Measurements from ENCODE around the gene CLEC7A. TPM values are rescaled to one million over a fixed set of nuclear protein-coding genes. Genes with fewer than 3 reads are reported as not detected.

Gene CLEC7A
- total and polyA plus RNA-seq, 4 donors = 2.9 to 33.5 (median 15.3) TPM

DNA sequence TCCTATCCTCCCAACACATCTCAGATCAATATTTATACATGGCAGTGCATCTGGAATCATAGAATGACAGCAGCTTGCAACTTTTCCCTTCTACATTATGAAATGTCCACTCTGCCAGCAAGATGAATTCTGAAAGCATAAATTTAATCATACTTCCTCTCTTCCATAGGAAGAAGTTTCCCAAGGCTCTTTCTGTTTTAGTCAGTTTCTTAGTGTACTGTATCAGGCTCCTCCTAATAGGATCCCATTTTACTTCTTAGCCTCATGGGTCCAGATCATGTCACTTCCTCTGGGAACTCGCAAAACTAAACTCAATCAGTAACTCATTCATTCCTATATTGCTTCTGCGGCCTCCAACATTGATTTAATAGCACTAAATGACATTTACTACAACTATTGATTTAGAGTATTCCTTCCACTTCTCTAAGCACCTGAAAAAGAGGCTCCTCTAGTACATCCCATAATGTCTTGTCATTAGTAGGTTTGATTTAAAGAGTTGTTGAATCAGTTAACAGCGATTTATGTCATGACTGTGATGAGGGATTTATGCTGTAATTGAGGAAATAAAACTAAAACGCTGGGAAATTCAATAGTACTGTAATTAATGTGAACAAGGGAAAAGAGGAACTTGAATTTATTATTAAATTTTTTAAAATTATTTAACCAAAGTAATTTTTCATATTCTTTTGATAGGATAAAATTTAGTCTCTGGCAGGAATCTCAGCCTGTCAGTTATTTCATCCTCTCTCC is 35.2 kb downstream of the CLEC7A start:
- 74 to 82% methylated on average over 4 of the region's 4 CpGs for WGBS, 2 donors
- intact Hi-C loops (cut with DNase I) = no loop called here
- H3K4me3 ChIP-seq (ENCODE audit: low read length in 2 of 2) = no peak overlapping the region

DNA sequence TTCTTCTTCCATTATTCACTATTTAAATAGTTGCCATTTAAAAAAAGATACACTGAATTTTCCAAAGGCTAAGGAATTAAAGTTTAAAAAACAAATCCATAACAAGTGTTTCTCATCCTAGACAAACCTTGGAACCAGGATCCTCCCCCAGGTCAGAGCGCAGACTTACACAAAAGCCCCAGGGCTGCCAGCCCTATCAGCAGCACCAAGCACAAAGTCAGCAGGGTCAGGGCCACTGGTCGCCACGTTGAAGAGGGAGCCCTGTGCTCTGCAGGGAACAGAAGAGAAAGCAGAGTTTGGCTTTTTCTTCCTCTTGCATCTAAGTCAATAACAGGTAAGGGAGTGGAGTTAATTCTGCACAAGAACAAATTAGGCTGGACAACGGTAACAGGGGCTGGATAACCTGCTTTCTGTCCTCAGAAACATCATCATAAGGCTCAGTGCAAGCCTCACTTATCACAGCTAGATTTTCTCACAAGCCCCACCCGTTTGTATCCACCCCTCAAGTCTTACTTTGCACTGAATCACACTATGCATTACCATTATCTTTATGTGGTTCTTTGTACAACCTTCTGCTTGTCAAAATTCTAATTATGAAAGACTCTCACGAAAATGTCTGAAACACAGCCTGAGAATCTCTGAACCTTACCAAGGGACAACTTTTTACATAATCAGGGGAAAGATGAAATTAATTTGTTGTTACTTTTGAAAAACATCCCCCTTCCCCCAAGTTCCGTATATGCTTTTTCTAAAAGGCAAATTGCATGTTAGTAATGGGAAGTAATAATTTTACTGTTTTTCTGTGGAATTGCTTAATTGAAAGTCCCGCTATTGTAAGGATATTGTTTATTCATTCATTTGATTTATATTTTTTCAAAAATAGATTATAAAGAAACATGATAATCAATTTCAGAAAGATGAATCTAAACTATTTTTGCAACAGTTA is 40.8 kb downstream of the CLEC7A start:
- H3K36me3 ChIP-seq (ENCODE audit: control insufficient read depth in 1 of 2, insufficient read depth in 2 of 2, low read length in 1 of 2) = no peaks in the 10 kb centered on the region
- H3K9me3 ChIP-seq (ENCODE audit: control insufficient read depth, low read length) = no peaks in the 10 kb centered on the region
- H3K4me1 ChIP-seq (ENCODE audit: control insufficient read depth in 1 of 2, insufficient read depth in 2 of 2, low read length in 2 of 2) = no peaks in the 10 kb centered on the region
- DNase-seq (no peak), ATAC-seq (ENCODE audit: low FRiP score) (no peak)
- intact Hi-C loops (cut with DNase I) = no loop called here
- no peak overlapping the region for H3K27ac ChIP-seq (ENCODE audit: low read depth in 1 of 2, low read length in 2 of 2)
- H3K4me3 ChIP-seq (ENCODE audit: low read length in 2 of 2) = no peak overlapping the region
- WGBS, 2 donors = 61 to 64% methylated on average over 8 of the region's 8 CpGs
- H3K27me3 ChIP-seq (ENCODE audit: control insufficient read depth in 1 of 2, insufficient read depth in 2 of 2, low read length in 1 of 2) = no peaks in the 10 kb centered on the region

More for the DNA sequence above, 35.2 kb downstream of the CLEC7A start:
- no peaks in the 10 kb centered on the region for H3K27me3 ChIP-seq (ENCODE audit: control insufficient read depth in 1 of 2, insufficient read depth in 2 of 2, low read length in 1 of 2)
- ATAC-seq (ENCODE audit: low FRiP score) (no peak), DNase-seq (no peak)
- H3K9me3 ChIP-seq (ENCODE audit: control insufficient read depth, low read length) = no peaks in the 10 kb centered on the region
- no peak overlapping the region for H3K27ac ChIP-seq (ENCODE audit: low read depth in 1 of 2, low read length in 2 of 2)
- H3K36me3 ChIP-seq (ENCODE audit: control insufficient read depth in 1 of 2, insufficient read depth in 2 of 2, low read length in 1 of 2) = no peaks in the 10 kb centered on the region
- no peaks in the 10 kb centered on the region for H3K4me1 ChIP-seq (ENCODE audit: control insufficient read depth in 1 of 2, insufficient read depth in 2 of 2, low read length in 2 of 2)

DNA sequence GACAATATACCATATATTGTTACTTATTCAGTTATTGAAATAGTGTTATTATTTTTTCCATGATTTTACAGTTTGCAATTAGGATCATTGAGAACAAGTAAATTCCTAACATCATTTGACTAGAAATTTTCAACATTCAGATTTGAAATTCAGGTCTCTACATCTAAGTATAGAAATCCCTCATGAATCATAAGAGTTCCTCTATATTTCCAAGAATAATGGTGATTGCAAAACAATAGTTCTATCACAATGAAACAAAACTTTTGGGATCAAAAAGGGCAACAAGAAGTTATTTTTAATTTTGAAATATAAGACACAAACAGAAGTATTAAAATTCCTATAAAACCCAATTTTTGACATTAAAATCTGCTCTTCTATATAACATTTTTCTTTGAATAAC is 42.0 kb downstream of the CLEC7A start:
- H3K27ac ChIP-seq (ENCODE audit: low read depth in 1 of 2, low read length in 2 of 2) = no peak overlapping the region
- no peaks in the 10 kb centered on the region for H3K36me3 ChIP-seq (ENCODE audit: control insufficient read depth in 1 of 2, insufficient read depth in 2 of 2, low read length in 1 of 2)
- intact Hi-C loops (cut with DNase I) = no loop called here
- H3K4me3 ChIP-seq (ENCODE audit: low read length in 2 of 2) = no peak overlapping the region
- no peak for DNase-seq
- H3K27me3 ChIP-seq (ENCODE audit: control insufficient read depth in 1 of 2, insufficient read depth in 2 of 2, low read length in 1 of 2) = no peaks in the 10 kb centered on the region
- H3K9me3 ChIP-seq (ENCODE audit: control insufficient read depth, low read length) = peaks cover 2% of the 10 kb centered on the region
- ATAC-seq (ENCODE audit: low FRiP score) = no peak
- H3K4me1 ChIP-seq (ENCODE audit: control insufficient read depth in 1 of 2, insufficient read depth in 2 of 2, low read length in 2 of 2) = no peaks in the 10 kb centered on the region

DNA sequence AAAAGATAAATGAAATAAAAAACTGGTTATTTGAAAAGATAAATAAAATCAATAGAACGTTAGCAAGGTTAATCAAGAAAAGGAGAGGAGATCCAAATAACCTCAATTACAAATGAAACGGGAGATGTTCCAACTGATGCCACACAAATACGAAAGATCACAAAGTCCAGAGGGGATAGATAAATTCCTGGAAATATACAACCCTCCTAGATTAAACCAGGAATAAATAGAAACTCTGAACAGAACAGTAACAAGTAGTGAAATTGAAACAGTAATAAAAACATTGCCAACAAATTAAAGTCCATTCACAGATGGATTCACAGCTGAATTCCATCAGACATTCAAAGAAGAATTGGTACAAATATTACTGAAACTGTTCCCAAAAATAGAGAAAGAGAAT is 43.6 kb downstream of the CLEC7A start:
- H3K27me3 ChIP-seq (ENCODE audit: control insufficient read depth in 1 of 2, insufficient read depth in 2 of 2, low read length in 1 of 2) = no peaks in the 10 kb centered on the region

DNA sequence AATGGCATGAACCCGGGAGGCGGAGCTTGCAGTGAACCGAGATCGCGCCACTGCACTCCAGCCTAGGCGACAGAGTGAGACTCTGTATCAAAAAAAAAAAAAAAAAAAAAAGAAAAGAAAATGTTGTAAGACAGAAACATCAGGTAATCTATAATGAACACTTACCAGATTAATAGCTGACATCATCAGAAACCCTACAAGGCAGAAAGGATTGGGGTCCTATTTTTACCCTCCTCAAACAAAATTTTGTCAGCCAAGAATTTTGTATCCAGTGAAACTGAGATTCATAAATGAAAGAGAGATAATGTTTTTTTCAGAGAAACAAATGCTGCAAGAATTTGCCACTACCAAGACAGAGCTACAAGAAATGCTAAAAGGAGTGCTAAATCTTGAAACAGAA is 45.3 kb downstream of the CLEC7A start:
- Histone ChIP-seq H3K4me3 (ENCODE audit: low read length in 2 of 2) (no peak overlapping the region), H3K27ac (ENCODE audit: low read depth in 1 of 2, low read length in 2 of 2) (no peak overlapping the region), H3K27me3 (ENCODE audit: control insufficient read depth in 1 of 2, insufficient read depth in 2 of 2, low read length in 1 of 2) (no peaks in the 10 kb centered on the region), H3K9me3 (ENCODE audit: control insufficient read depth, low read length) (peaks cover 4% of the 10 kb centered on the region), H3K36me3 (ENCODE audit: control insufficient read depth in 1 of 2, insufficient read depth in 2 of 2, low read length in 1 of 2) (no peaks in the 10 kb centered on the region), H3K4me1 (ENCODE audit: control insufficient read depth in 1 of 2, insufficient read depth in 2 of 2, low read length in 2 of 2) (no peaks in the 10 kb centered on the region)
- WGBS, 2 donors = 84% methylated on average over 5 to 6 of the region's 6 CpGs
- DNase-seq = no peak
- intact Hi-C loops (cut with DNase I) = no loop called here
- no peak for ATAC-seq (ENCODE audit: low FRiP score)

More for the DNA sequence above, 43.6 kb downstream of the CLEC7A start:
- peaks cover 4% of the 10 kb centered on the region for H3K9me3 ChIP-seq (ENCODE audit: control insufficient read depth, low read length)
- H3K4me1 ChIP-seq (ENCODE audit: control insufficient read depth in 1 of 2, insufficient read depth in 2 of 2, low read length in 2 of 2) = no peaks in the 10 kb centered on the region
- 85 to 90% methylated on average over 3 of the region's 3 CpGs for WGBS, 2 donors
- H3K36me3 ChIP-seq (ENCODE audit: control insufficient read depth in 1 of 2, insufficient read depth in 2 of 2, low read length in 1 of 2) = no peaks in the 10 kb centered on the region
- intact Hi-C loops (cut with DNase I) = no loop called here
- H3K4me3 ChIP-seq (ENCODE audit: low read length in 2 of 2) = no peak overlapping the region
- no peak overlapping the region for H3K27ac ChIP-seq (ENCODE audit: low read depth in 1 of 2, low read length in 2 of 2)
- ATAC-seq (ENCODE audit: low FRiP score) (no peak), DNase-seq (no peak)

DNA sequence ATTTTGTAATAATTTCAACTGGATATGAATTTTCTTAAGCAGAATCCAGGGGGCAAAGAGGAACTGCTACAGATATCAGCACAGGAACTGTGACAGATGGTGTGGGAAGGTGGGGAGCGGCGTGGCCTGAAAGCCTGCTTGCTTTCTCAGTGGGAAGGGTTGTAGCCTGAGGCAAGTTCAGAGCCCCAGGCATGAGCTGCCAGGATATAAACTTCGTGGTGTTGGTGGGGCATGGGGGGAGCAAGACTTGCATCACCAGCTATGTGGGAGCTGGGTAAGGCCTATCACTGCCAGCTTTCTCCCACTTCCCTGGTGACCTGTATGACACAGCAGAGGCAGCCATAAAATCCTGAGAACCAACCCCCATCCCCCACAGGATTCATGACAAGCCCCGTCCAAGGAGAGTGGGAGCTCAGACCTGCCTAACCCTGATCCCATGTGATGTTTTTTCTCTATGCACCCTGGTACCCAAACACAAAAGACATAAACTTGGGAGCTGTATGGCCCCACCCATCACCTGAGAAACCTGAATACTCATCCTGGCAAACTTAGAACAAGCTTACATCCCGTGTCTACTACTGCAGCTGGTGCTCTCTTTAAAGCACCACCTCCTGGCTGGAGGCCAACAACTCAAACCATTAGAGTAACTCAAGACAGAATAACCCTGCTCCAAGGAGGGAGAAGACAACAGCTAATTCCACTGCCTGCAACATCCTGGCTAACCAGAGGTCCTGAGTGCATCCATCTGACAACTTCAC is 47.7 kb downstream of the CLEC7A start:
- DNase-seq = peak in 1 of 2 donors; percentile 37
- Histone ChIP-seq H3K27ac (ENCODE audit: low read depth in 1 of 2, low read length in 2 of 2) (no peak overlapping the region), H3K36me3 (ENCODE audit: control insufficient read depth in 1 of 2, insufficient read depth in 2 of 2, low read length in 1 of 2) (no peaks in the 10 kb centered on the region), H3K27me3 (ENCODE audit: control insufficient read depth in 1 of 2, insufficient read depth in 2 of 2, low read length in 1 of 2) (no peaks in the 10 kb centered on the region), H3K4me1 (ENCODE audit: control insufficient read depth in 1 of 2, insufficient read depth in 2 of 2, low read length in 2 of 2) (no peaks in the 10 kb centered on the region), H3K4me3 (ENCODE audit: low read length in 2 of 2) (no peak overlapping the region), H3K9me3 (ENCODE audit: control insufficient read depth, low read length) (peaks cover 6% of the 10 kb centered on the region)
- WGBS, 2 donors = 74 to 79% methylated on average over 5 of the region's 5 CpGs
- intact Hi-C loops (cut with DNase I) = no loop called here
- ATAC-seq (ENCODE audit: low FRiP score) = no peak

DNA sequence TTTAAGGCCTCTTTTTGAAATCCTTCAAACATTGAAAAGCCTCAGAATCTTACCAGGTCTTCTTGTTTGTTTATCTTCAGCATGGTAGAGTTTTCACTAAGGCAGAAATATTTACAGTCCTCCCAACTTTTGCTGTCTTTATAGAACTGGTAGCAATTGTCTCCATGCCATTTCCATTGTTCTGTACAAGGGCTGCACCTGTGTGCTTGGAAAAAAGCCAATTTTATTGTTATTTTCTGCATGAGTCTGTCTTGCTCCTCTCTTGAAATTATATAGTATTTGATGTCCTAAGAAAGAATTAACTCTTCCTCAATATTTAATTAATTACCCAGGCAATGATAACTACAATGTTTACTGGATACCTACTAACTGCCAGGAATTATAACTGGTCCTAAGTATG is 54.5 kb downstream of the CLEC7A start:
- Histone ChIP-seq H3K27ac (ENCODE audit: low read depth in 1 of 2, low read length in 2 of 2) (no peak overlapping the region), H3K4me1 (ENCODE audit: control insufficient read depth in 1 of 2, insufficient read depth in 2 of 2, low read length in 2 of 2) (no peaks in the 10 kb centered on the region), H3K4me3 (ENCODE audit: low read length in 2 of 2) (no peak overlapping the region), H3K9me3 (ENCODE audit: control insufficient read depth, low read length) (peaks cover 1% of the 10 kb centered on the region), H3K36me3 (ENCODE audit: control insufficient read depth in 1 of 2, insufficient read depth in 2 of 2, low read length in 1 of 2) (no peaks in the 10 kb centered on the region), H3K27me3 (ENCODE audit: control insufficient read depth in 1 of 2, insufficient read depth in 2 of 2, low read length in 1 of 2) (no peaks in the 10 kb centered on the region)
- DNase-seq (no peak), ATAC-seq (ENCODE audit: low FRiP score) (no peak)
- intact Hi-C loops (cut with DNase I) = no loop called here

DNA sequence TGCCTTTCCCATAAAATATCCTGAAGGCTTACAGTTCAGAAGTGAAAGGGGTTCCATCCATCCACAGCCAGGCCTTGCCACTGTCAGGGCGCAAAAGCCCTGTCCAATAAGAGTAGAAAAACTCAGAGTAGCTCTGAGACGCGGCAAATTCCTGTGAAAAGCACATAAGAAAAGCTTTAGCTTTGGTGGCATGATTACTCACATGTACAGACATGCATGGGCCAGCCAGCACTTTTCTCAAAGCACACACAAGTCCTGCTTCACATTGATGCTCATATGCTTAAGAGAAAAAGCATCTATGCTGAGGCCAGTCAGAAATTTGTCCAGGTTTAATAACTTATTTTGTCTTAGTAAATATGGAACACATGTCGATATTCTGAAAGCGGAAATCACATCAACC is 56.7 kb downstream of the CLEC7A start:
- ATAC-seq (ENCODE audit: low FRiP score) (no peak), DNase-seq (no peak)
- H3K4me3 ChIP-seq (ENCODE audit: low read length in 2 of 2) = no peak overlapping the region
- 72 to 82% methylated on average over 5 of the region's 5 CpGs for WGBS, 2 donors
- no peaks in the 10 kb centered on the region for H3K36me3 ChIP-seq (ENCODE audit: control insufficient read depth in 1 of 2, insufficient read depth in 2 of 2, low read length in 1 of 2)
- H3K27ac ChIP-seq (ENCODE audit: low read depth in 1 of 2, low read length in 2 of 2) = no peak overlapping the region
- no peaks in the 10 kb centered on the region for H3K9me3 ChIP-seq (ENCODE audit: control insufficient read depth, low read length)
- H3K27me3 ChIP-seq (ENCODE audit: control insufficient read depth in 1 of 2, insufficient read depth in 2 of 2, low read length in 1 of 2) = no peaks in the 10 kb centered on the region
- no peaks in the 10 kb centered on the region for H3K4me1 ChIP-seq (ENCODE audit: control insufficient read depth in 1 of 2, insufficient read depth in 2 of 2, low read length in 2 of 2)
- intact Hi-C loops (cut with DNase I) = no loop called here

All from aorta (tissue), 5 donors.